ENCODE results near the gene FCN1. TPM values are rescaled to one million over a fixed set of nuclear protein-coding genes. Genes with fewer than 3 reads are reported as not detected.

Gene FCN1
- total and polyA plus RNA-seq, 10 of the 15 experiments (the other 5 are each of a cell fraction or from before 2014, with no cell fraction given): 0.08 TPM; not detected in 9

DNA sequence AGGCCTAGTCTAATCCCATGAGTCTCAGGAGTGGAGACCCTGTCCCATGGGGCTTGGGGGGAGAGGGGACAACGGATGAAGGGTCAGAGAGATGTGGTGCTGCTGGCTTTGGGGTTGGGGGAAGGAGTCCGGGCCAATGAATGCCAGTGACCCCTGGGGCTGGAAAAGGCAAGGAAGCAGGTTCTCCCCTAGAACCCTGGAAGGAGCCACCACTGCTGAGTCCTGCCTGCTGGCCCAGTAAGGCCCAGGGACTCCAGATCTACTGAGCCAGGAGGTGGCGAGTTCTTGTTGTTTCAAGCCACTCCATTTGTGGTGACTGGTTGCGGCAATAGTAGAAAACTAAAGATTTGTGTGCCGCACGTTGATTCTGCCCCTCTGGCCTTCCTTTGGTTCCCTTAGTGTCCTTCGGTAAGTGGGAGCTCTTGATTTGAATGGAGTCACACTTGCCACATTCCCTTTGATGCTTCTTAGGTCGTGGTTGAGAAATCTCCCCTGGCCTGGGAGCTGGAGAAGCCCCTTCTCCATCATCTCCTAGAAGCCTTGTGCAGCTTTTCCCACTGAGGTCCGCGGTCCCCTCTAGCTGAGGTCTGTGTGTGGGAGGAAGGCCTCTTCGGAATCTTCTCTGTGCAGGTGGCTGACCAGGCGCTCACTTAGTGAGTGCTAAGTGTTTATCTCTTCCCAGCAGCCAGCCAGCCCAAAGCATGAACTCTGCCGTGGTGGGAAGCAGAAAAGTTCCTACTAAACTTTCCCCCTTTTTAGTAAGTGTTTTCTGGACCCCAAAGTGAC, 9.0 kb downstream of the FCN1 start:
- H3K4me3 ChIP-seq: no peak overlapping the region
- RAD21 ChIA-PET (ENCODE audit: unreplicated experiment): no interaction called here
- POLR2A ChIA-PET: no interaction called here
- SMC1A ChIA-PET (ENCODE audit: uncharacterized antibody, unreplicated experiment): no interaction called here
- CTCF ChIA-PET: no interaction called here
- no peak overlapping the region for H3K27ac ChIP-seq (ENCODE audit: control insufficient read depth, insufficient read depth)
- no peaks in the 10 kb centered on the region for H4K20me1 ChIP-seq (ENCODE audit: control insufficient read depth, insufficient read depth)
- no peak overlapping the region for H2AFZ ChIP-seq (ENCODE audit: control insufficient read depth, low read depth, low read length)
- no peak for ATAC-seq
- H3K27me3 ChIP-seq (replicated peaks in 1 of 2; ENCODE audit: control insufficient read depth in 2 of 2, insufficient read depth in 2 of 2, low read length in 1 of 2): no peaks in the 10 kb centered on the region
- no peaks in the 10 kb centered on the region for H3K79me2 ChIP-seq (ENCODE audit: control insufficient read depth, insufficient read depth, low read length)
- no peaks in the 10 kb centered on the region for H3K9me3 ChIP-seq (replicated peaks; ENCODE audit: control insufficient read depth, insufficient read depth, low read length)
- no peak for DNase-seq (ENCODE audit: low read depth, low spot score)
- intact Hi-C loops (cut with micrococcal nuclease; ENCODE audit: unreplicated experiment): no loop called here
- no peaks in the 10 kb centered on the region for H3K4me1 ChIP-seq (ENCODE audit: control insufficient read depth, insufficient read depth, low read length)
- in situ Hi-C loops (cut with MboI): no loop called here
- no TSS peak for BruUV-seq (replicated peaks)
- no peak for FAIRE-seq
- H3K4me2 ChIP-seq (ENCODE audit: control insufficient read depth, insufficient read depth): no peak overlapping the region
- H3K9ac ChIP-seq (ENCODE audit: control insufficient read depth, insufficient read depth, low read length): no peak overlapping the region
- no peaks in the 10 kb centered on the region for H3K36me3 ChIP-seq (ENCODE audit: control insufficient read depth in 2 of 2, insufficient read depth in 2 of 2, low read length in 1 of 2)
- WGBS (ENCODE audit: insufficient coverage, insufficient replicate concordance, low lambda C conversion rate, missing lambda C conversion rate): 26% methylated on average over 13 of the region's 13 CpGs
- TF ChIP-seq, protein P1, sequence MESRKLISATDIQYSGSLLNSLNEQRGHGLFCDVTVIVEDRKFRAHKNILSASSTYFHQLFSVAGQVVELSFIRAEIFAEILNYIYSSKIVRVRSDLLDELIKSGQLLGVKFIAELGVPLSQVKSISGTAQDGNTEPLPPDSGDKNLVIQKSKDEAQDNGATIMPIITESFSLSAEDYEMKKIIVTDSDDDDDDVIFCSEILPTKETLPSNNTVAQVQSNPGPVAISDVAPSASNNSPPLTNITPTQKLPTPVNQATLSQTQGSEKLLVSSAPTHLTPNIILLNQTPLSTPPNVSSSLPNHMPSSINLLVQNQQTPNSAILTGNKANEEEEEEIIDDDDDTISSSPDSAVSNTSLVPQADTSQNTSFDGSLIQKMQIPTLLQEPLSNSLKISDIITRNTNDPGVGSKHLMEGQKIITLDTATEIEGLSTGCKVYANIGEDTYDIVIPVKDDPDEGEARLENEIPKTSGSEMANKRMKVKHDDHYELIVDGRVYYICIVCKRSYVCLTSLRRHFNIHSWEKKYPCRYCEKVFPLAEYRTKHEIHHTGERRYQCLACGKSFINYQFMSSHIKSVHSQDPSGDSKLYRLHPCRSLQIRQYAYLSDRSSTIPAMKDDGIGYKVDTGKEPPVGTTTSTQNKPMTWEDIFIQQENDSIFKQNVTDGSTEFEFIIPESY (IDR thresholded peaks at IDR 0.05): no peak
- TF ChIP-seq CBX3 (IDR thresholded peaks at IDR 0.05; ENCODE audit: borderline replicate concordance, low read depth) (no peak), RBBP5 (conservative IDR thresholded peaks at IDR 0.05) (no peak), SPI1 (IDR thresholded peaks at IDR 0.05; ENCODE audit: borderline replicate concordance, insufficient read depth, low read depth, low read length) (no peak), WRNIP1 (IDR thresholded peaks at IDR 0.05; ENCODE audit: borderline replicate concordance, low read depth, low read length) (no peak), HCFC1 (IDR thresholded peaks at IDR 0.05; ENCODE audit: low read length) (no peak), SIN3A (IDR thresholded peaks at IDR 0.05; ENCODE audit: low read depth, low read length) (no peak)
- TF ChIP-seq, protein P2, sequence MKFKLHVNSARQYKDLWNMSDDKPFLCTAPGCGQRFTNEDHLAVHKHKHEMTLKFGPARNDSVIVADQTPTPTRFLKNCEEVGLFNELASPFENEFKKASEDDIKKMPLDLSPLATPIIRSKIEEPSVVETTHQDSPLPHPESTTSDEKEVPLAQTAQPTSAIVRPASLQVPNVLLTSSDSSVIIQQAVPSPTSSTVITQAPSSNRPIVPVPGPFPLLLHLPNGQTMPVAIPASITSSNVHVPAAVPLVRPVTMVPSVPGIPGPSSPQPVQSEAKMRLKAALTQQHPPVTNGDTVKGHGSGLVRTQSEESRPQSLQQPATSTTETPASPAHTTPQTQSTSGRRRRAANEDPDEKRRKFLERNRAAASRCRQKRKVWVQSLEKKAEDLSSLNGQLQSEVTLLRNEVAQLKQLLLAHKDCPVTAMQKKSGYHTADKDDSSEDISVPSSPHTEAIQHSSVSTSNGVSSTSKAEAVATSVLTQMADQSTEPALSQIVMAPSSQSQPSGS (IDR thresholded peaks at IDR 0.05; ENCODE audit: low read length): no peak
- TF ChIP-seq, protein P3, sequence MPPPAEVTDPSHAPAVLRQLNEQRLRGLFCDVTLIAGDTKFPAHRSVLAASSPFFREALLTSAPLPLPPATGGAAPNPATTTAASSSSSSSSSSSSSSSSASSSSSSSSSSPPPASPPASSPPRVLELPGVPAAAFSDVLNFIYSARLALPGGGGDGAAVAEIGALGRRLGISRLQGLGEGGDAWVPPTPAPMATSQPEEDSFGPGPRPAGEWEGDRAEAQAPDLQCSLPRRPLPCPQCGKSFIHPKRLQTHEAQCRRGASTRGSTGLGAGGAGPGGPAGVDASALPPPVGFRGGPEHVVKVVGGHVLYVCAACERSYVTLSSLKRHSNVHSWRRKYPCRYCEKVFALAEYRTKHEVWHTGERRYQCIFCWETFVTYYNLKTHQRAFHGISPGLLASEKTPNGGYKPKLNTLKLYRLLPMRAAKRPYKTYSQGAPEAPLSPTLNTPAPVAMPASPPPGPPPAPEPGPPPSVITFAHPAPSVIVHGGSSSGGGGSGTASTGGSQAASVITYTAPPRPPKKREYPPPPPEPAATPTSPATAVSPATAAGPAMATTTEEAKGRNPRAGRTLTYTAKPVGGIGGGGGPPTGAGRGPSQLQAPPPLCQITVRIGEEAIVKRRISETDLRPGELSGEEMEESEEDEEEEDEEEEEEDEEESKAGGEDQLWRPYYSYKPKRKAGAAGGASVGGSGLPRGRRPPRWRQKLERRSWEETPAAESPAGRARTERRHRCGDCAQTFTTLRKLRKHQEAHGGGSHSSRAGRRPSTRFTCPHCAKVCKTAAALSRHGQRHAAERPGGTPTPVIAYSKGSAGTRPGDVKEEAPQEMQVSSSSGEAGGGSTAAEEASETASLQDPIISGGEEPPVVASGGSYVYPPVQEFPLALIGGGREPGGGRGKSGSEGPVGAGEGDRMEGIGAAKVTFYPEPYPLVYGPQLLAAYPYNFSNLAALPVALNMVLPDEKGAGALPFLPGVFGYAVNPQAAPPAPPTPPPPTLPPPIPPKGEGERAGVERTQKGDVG (CRISPR knock-in tag; IDR thresholded peaks at IDR 0.05): no peak
- TF ChIP-seq, protein P4, sequence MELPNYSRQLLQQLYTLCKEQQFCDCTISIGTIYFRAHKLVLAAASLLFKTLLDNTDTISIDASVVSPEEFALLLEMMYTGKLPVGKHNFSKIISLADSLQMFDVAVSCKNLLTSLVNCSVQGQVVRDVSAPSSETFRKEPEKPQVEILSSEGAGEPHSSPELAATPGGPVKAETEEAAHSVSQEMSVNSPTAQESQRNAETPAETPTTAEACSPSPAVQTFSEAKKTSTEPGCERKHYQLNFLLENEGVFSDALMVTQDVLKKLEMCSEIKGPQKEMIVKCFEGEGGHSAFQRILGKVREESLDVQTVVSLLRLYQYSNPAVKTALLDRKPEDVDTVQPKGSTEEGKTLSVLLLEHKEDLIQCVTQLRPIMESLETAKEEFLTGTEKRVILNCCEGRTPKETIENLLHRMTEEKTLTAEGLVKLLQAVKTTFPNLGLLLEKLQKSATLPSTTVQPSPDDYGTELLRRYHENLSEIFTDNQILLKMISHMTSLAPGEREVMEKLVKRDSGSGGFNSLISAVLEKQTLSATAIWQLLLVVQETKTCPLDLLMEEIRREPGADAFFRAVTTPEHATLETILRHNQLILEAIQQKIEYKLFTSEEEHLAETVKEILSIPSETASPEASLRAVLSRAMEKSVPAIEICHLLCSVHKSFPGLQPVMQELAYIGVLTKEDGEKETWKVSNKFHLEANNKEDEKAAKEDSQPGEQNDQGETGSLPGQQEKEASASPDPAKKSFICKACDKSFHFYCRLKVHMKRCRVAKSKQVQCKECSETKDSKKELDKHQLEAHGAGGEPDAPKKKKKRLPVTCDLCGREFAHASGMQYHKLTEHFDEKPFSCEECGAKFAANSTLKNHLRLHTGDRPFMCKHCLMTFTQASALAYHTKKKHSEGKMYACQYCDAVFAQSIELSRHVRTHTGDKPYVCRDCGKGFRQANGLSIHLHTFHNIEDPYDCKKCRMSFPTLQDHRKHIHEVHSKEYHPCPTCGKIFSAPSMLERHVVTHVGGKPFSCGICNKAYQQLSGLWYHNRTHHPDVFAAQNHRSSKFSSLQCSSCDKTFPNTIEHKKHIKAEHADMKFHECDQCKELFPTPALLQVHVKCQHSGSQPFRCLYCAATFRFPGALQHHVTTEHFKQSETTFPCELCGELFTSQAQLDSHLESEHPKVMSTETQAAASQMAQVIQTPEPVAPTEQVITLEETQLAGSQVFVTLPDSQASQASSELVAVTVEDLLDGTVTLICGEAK (IDR thresholded peaks at IDR 0.05; ENCODE audit: borderline replicate concordance): no peak
- TF ChIP-seq, protein P5, sequence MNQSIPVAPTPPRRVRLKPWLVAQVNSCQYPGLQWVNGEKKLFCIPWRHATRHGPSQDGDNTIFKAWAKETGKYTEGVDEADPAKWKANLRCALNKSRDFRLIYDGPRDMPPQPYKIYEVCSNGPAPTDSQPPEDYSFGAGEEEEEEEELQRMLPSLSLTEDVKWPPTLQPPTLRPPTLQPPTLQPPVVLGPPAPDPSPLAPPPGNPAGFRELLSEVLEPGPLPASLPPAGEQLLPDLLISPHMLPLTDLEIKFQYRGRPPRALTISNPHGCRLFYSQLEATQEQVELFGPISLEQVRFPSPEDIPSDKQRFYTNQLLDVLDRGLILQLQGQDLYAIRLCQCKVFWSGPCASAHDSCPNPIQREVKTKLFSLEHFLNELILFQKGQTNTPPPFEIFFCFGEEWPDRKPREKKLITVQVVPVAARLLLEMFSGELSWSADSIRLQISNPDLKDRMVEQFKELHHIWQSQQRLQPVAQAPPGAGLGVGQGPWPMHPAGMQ (IDR thresholded peaks at IDR 0.05; ENCODE audit: borderline replicate concordance): no peak

All from GM12878 (cell line).